ENCODE measurements around the gene TAF12.
"Not testable (repeated sequence)": the region's sequence is repeated elsewhere in the genome, so short reads cannot be mapped to it uniquely, and the experiment has no call there.

TAF12 gene

GRCh38 chr1:28680151-28680550, 37.3 kb upstream of the TAF12 start:
- H3K4me1 ChIP-seq (ENCODE audit: low read length): no peaks in the 10 kb centered on the region
- H2AFZ ChIP-seq (ENCODE audit: low read depth, low read length): no peak overlapping the region
- H3K9me3 ChIP-seq (ENCODE audit: insufficient read depth, low read length): no peaks in the 10 kb centered on the region
- no peak overlapping the region for H3K27ac ChIP-seq (ENCODE audit: low read length)
- no peaks in the 10 kb centered on the region for H3K79me2 ChIP-seq (ENCODE audit: low read length)
- no peaks in the 10 kb centered on the region for H4K20me1 ChIP-seq (ENCODE audit: insufficient read depth, low read length)
- TF ChIP-seq CTCF (IDR thresholded peaks at IDR 0.05; ENCODE audit: low read depth, low read length): no peak
- no peak overlapping the region for H3K4me3 ChIP-seq (ENCODE audit: low read length)
- no peaks in the 10 kb centered on the region for H3K27me3 ChIP-seq (ENCODE audit: low read depth, low read length)
- H3K36me3 ChIP-seq (replicated peaks; ENCODE audit: low read depth, low read length): no peaks in the 10 kb centered on the region
- H3K9ac ChIP-seq (ENCODE audit: low read length): no peak overlapping the region
- no peak overlapping the region for H3K4me2 ChIP-seq (ENCODE audit: low read length)

- Histone ChIP-seq H3K36me3 (replicated peaks; ENCODE audit: low read depth, low read length) (no peaks in the 10 kb centered on the region), H2AFZ (ENCODE audit: low read depth, low read length) (no peak overlapping the region), H3K4me1 (ENCODE audit: low read length) (no peaks in the 10 kb centered on the region), H4K20me1 (ENCODE audit: insufficient read depth, low read length) (no peaks in the 10 kb centered on the region), H3K79me2 (ENCODE audit: low read length) (peaks cover 12% of the 10 kb centered on the region), H3K27ac (ENCODE audit: low read length) (no peak overlapping the region), H3K9me3 (ENCODE audit: insufficient read depth, low read length) (no peaks in the 10 kb centered on the region), H3K9ac (ENCODE audit: low read length) (no peak overlapping the region), H3K27me3 (ENCODE audit: low read depth, low read length) (no peaks in the 10 kb centered on the region), H3K4me3 (ENCODE audit: low read length) (no peak overlapping the region), H3K4me2 (ENCODE audit: low read length) (no peak overlapping the region)
- TF ChIP-seq EZH2phosphoT487 (IDR thresholded peaks at IDR 0.05; ENCODE audit: low read depth) (no peak), CTCF (IDR thresholded peaks at IDR 0.05; ENCODE audit: low read depth, low read length) (no peak)
These were observed 33.0 kb upstream of the TAF12 start for GRCh38 chr1:28675924-28676257.

- H3K9me3 ChIP-seq (ENCODE audit: insufficient read depth, low read length); H3K36me3 ChIP-seq (replicated peaks; ENCODE audit: low read depth, low read length); H3K27me3 ChIP-seq (ENCODE audit: low read depth, low read length); H3K4me3 ChIP-seq (ENCODE audit: low read length); H2AFZ ChIP-seq (ENCODE audit: low read depth, low read length); H3K4me1 ChIP-seq (ENCODE audit: low read length); H4K20me1 ChIP-seq (ENCODE audit: insufficient read depth, low read length); H3K4me2 ChIP-seq (ENCODE audit: low read length); H3K9ac ChIP-seq (ENCODE audit: low read length); H3K27ac ChIP-seq (ENCODE audit: low read length): not testable (repeated sequence)
- H3K79me2 ChIP-seq (ENCODE audit: low read length): peaks cover 35% of the 10 kb centered on the region
These were observed 30.1 kb upstream of the TAF12 start for GRCh38 chr1:28672971-28673370.

- TF ChIP-seq CTCF (IDR thresholded peaks at IDR 0.05; ENCODE audit: low read depth, low read length) (no peak), EZH2phosphoT487 (IDR thresholded peaks at IDR 0.05; ENCODE audit: low read depth) (no peak)
- Histone ChIP-seq H3K9me3 (ENCODE audit: insufficient read depth, low read length) (no peaks in the 10 kb centered on the region), H3K27me3 (ENCODE audit: low read depth, low read length) (no peaks in the 10 kb centered on the region), H3K9ac (ENCODE audit: low read length) (no peak overlapping the region), H3K4me2 (ENCODE audit: low read length) (no peak overlapping the region), H2AFZ (ENCODE audit: low read depth, low read length) (no peak overlapping the region), H4K20me1 (ENCODE audit: insufficient read depth, low read length) (no peaks in the 10 kb centered on the region), H3K79me2 (ENCODE audit: low read length) (peaks cover 35% of the 10 kb centered on the region), H3K4me1 (ENCODE audit: low read length) (peaks cover 3% of the 10 kb centered on the region; the same call in 1 of the 2 replicates), H3K4me3 (ENCODE audit: low read length) (no peak overlapping the region), H3K36me3 (replicated peaks; ENCODE audit: low read depth, low read length) (no peaks in the 10 kb centered on the region), H3K27ac (ENCODE audit: low read length) (no peak overlapping the region)
These were observed 28.4 kb upstream of the TAF12 start for GRCh38 chr1:28671254-28671780.

Data from OCI-LY3 (cell line).